B cell (primary cell): ENCODE measurements around the gene MYL7.

Source experiments
- CTCF ChIP-seq: fragments of 200-600 bp; IDR thresholded peaks from one replicate; pipeline ENCODE4 v1.8.0; 2022; ENCODE audit warnings: antibody characterized with exemption, mild to moderate bottlenecking
- EZH2 ChIP-seq: IDR thresholded peaks from 2 replicates; pipeline ENCODE4 v1.6.1; 2012; ENCODE audit warnings: borderline replicate concordance, low read depth, mild to moderate bottlenecking, moderate library complexity, low read length; ENCODE audit not compliant: insufficient read depth, poor library complexity, severe bottlenecking

- TF ChIP-seq CTCF (no peak), EZH2 (no peak)
Observed at GRCh38 chr7:44177570-44178131, 36.5 kb upstream of the MYL7 start.
